Measurements from ENCODE around the gene ZBTB20. TPM values are rescaled to one million over a fixed set of nuclear protein-coding genes. Genes with fewer than 3 reads are reported as not detected.
A peak's percentile ranks its signal among the peaks of the same experiment; 100 is the strongest.

The ZBTB20 gene
- total RNA-seq, 1 donor from 2014 or later: 3.9 TPM

DNA sequence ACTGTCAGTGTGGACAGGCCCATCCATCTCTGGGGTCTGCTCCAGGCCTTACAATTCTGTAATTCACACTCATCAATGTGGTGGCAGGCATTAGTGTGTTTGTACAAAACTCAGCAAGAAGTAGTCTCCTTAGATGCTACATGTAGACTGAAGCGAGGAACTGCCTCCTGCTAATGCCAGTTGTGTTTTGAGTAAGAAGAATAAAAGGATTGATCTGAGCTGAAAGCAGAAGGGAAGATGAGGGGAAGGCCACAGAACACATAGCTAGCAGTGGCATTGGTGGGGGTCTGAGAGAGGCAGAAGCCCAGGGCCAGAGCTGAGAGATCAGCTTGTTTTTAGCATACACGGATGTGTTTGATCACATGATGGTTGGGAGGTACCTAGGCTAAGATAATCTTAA, 709.2 kb downstream of the ZBTB20 start:
- DNase-seq (ENCODE audit: low read depth): no peak
- H3K27me3 ChIP-seq (ENCODE audit: control insufficient read depth, insufficient read depth, low read length): no peaks in the 10 kb centered on the region
- no peak overlapping the region for H3K4me3 ChIP-seq (ENCODE audit: low read depth, low read length)
- no peak for FAIRE-seq
- TF ChIP-seq, protein P1, sequence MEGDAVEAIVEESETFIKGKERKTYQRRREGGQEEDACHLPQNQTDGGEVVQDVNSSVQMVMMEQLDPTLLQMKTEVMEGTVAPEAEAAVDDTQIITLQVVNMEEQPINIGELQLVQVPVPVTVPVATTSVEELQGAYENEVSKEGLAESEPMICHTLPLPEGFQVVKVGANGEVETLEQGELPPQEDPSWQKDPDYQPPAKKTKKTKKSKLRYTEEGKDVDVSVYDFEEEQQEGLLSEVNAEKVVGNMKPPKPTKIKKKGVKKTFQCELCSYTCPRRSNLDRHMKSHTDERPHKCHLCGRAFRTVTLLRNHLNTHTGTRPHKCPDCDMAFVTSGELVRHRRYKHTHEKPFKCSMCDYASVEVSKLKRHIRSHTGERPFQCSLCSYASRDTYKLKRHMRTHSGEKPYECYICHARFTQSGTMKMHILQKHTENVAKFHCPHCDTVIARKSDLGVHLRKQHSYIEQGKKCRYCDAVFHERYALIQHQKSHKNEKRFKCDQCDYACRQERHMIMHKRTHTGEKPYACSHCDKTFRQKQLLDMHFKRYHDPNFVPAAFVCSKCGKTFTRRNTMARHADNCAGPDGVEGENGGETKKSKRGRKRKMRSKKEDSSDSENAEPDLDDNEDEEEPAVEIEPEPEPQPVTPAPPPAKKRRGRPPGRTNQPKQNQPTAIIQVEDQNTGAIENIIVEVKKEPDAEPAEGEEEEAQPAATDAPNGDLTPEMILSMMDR (IDR thresholded peaks at IDR 0.05; ENCODE audit: insufficient read depth, low read length, severe bottlenecking): no peak
- H3K36me3 ChIP-seq (ENCODE audit: control insufficient read depth, insufficient read depth, low read length): no peaks in the 10 kb centered on the region

DNA sequence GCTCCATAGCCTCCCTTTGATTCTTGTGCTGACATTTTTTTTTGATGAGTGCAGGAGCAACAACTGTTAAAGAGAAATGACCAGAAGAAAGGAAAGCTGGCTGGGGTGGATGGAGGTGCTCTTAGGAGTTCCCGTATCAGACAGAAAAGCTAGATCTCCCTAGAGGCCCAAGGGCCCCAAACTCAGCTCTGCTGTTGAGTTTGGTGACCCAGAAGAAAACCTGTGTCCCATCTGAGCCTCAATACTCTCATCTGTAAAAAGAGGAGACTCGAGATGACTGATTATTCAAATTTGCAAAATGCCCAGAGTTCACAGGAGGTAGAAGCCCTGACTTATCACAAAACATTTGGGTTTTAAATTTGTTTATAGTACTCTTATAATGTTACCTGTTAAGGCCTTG, 710.9 kb downstream of the ZBTB20 start:
- DNase-seq (ENCODE audit: low read depth) (no peak), FAIRE-seq (no peak)
- no peaks in the 10 kb centered on the region for H3K27me3 ChIP-seq (ENCODE audit: control insufficient read depth, insufficient read depth, low read length)
- H3K36me3 ChIP-seq (ENCODE audit: control insufficient read depth, insufficient read depth, low read length): no peaks in the 10 kb centered on the region
- TF ChIP-seq, protein P1 (IDR thresholded peaks at IDR 0.05; ENCODE audit: insufficient read depth, low read length, severe bottlenecking): no peak
- no peak overlapping the region for H3K4me3 ChIP-seq (ENCODE audit: low read depth, low read length)

DNA sequence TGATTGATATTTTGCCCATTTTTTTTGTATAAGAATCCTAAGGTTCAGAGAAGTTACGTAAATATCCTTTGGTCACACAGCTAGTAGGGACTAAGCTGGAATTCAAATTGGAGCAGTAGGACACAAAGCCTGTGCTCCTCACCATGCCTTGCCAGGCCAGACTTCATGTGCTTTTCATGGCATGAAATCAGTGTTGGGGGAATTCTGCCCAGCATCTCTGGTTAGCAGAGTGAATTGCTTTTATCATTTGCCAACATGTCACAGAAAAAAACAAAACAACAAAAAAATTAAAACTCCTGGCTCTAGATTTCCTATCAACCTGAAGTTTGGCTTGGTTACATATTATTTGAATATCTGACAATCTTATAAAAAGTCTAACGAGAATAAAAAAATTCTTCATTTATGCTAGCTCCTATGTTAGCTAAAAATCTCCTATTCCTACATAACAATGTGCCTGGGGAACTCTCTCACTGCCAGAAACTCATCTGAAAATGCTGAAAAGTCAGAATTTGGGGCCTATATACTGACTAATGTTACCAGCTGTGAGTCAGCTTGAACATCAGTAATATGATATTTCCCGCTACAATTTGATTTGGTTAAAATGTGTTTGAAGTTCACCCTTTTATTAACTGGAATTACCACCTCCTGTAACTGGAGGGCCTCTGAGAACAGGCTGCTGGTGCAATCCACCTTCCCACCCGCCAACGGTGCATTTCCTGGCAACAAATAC, 711.5 kb downstream of the ZBTB20 start:
- peak; percentile 14 for DNase-seq (ENCODE audit: low read depth)
- Histone ChIP-seq H3K36me3 (ENCODE audit: control insufficient read depth, insufficient read depth, low read length) (no peaks in the 10 kb centered on the region), H3K4me3 (ENCODE audit: low read depth, low read length) (no peak overlapping the region), H3K27me3 (ENCODE audit: control insufficient read depth, insufficient read depth, low read length) (no peaks in the 10 kb centered on the region)
- FAIRE-seq: no peak
- TF ChIP-seq, protein P1 (IDR thresholded peaks at IDR 0.05; ENCODE audit: insufficient read depth, low read length, severe bottlenecking): no peak

DNA sequence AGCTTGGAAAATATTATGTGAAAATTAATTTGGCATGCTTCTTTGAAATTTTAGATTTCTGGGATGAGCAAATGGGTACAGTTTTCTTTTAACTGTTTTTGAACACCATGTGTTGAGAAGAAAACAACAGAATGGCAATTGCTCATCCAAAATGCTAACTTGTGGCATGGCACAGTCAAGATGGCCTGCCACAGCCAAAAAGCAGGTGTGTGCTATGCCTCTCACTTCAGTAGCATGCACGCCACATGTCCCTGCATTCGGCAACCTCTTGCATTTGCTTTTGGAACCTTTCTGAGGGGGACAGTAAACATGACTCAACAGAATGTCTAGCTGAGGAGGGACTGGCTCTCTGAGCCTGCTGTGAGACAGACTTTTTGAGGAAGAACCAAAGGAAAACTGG, 714.8 kb downstream of the ZBTB20 start:
- H3K27me3 ChIP-seq (ENCODE audit: control insufficient read depth, insufficient read depth, low read length): no peaks in the 10 kb centered on the region
- no peak for FAIRE-seq
- TF ChIP-seq, protein P1 (IDR thresholded peaks at IDR 0.05; ENCODE audit: insufficient read depth, low read length, severe bottlenecking): no peak
- no peaks in the 10 kb centered on the region for H3K36me3 ChIP-seq (ENCODE audit: control insufficient read depth, insufficient read depth, low read length)
- no peak overlapping the region for H3K4me3 ChIP-seq (ENCODE audit: low read depth, low read length)
- no peak for DNase-seq (ENCODE audit: low read depth)

DNA sequence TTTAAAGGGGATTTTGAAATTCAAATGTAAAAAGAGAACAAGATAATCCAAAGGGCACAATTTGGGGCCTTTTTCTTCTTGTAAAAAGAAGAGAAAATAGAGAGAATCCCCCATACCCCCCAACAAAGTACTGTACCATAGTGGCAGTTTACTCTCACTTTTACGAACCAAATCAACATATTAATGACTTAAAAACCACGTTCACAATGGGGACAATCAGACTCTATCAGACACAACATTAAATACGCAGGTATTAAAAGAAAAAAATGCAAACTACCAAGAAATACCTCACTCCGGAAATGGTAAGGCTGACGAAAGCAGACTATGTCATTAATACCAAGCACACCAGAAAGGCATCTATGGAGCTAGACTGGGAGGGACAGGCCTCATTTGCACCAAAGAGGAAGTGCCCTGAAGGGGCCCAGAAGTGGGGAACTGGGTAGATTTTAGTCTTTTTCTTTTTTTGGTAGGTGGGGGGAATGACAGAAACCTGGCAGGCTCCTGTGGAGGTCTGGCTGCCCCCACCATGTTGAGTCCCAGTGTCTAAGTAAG, 719.0 kb downstream of the ZBTB20 start:
- TF ChIP-seq, protein P1 (IDR thresholded peaks at IDR 0.05; ENCODE audit: insufficient read depth, low read length, severe bottlenecking): no peak
- DNase-seq (ENCODE audit: low read depth) (no peak), FAIRE-seq (no peak)

More for the DNA sequence above, 719.0 kb downstream of the ZBTB20 start:
- Histone ChIP-seq H3K36me3 (ENCODE audit: control insufficient read depth, insufficient read depth, low read length) (no peaks in the 10 kb centered on the region), H3K27me3 (ENCODE audit: control insufficient read depth, insufficient read depth, low read length) (no peaks in the 10 kb centered on the region), H3K4me3 (ENCODE audit: low read depth, low read length) (no peak overlapping the region)
